SU-DHL-6 (cell line): ENCODE measurements around the gene UNK.
"Not testable (repeated sequence)": the region's sequence is repeated elsewhere in the genome, so short reads cannot be mapped to it uniquely, and the experiment has no call there.

ENCODE experiments used
- H2AFZ ChIP-seq: fragments of 200-600 bp; sonication (generic); 2 replicates; pipeline ENCODE4 v1.6.1; 2014; ENCODE audit warnings: low read depth, mild to moderate bottlenecking, moderate library complexity, mixed read lengths, antibody characterized with exemption, low read length; ENCODE audit not compliant: severe bottlenecking
- H3F3A ChIP-seq: fragments of 200-600 bp; shearing (Covaris generic); 2 replicates; pipeline ENCODE4 v1.6.0; 2016; ENCODE audit warnings: antibody characterized with exemption, mild to moderate bottlenecking; ENCODE audit not compliant: insufficient read depth
- H3K27ac ChIP-seq: fragments of 200-600 bp; sonication (generic); 2 replicates; pipeline ENCODE4 v1.5.1; 2016; ENCODE audit warnings: low read depth, mild to moderate bottlenecking, low read length, moderate library complexity, mixed read lengths
- H3K27me3 ChIP-seq: fragments of 200-600 bp; sonication (generic), shearing (Covaris generic); 2 replicates; pipeline ENCODE4 v1.6.0; 2014; ENCODE audit warnings: mild to moderate bottlenecking, low read length
- H3K36me3 ChIP-seq: fragments of 200-600 bp; sonication (generic); 2 replicates; pipeline ENCODE4 v1.6.1; 2014; ENCODE audit warnings: mild to moderate bottlenecking, low read length, mixed read lengths
- H3K4me2 ChIP-seq: fragments of 300-600, 200-600 bp; shearing (Covaris generic), sonication (generic); 2 replicates; pipeline ENCODE4 v1.6.0; 2014; ENCODE audit warnings: low read length, low read depth, mild to moderate bottlenecking; ENCODE audit not compliant: poor library complexity, severe bottlenecking
- H3K4me3 ChIP-seq: fragments of 200-600 bp; sonication (generic); 2 replicates; pipeline ENCODE4 v1.5.1; 2014; ENCODE audit warnings: antibody characterized with exemption, low read length, mild to moderate bottlenecking, mixed read lengths; ENCODE audit not compliant: insufficient read depth, poor library complexity, severe bottlenecking
- H3K79me2 ChIP-seq: fragments of 200-600 bp; sonication (generic); 2 replicates; pipeline ENCODE4 v1.6.1; 2014; ENCODE audit warnings: mild to moderate bottlenecking, low read length, moderate library complexity; ENCODE audit not compliant: insufficient read depth
- H3K9ac ChIP-seq: fragments of 200-600 bp; sonication (generic); 2 replicates; pipeline ENCODE4 v1.7.0; 2014; ENCODE audit warnings: mild to moderate bottlenecking, low read length
- H3K9me2 ChIP-seq: fragments of 200-600 bp; sonication (generic); replicated peaks from 2 replicates; pipeline ENCODE4 v1.6.1; 2014; ENCODE audit warnings: low read length; ENCODE audit not compliant: insufficient read depth
- H3K9me3 ChIP-seq: fragments of 200-600 bp; sonication (generic); 2 replicates; pipeline ENCODE4 v1.6.1; 2014; ENCODE audit warnings: low read length, mixed read lengths; ENCODE audit not compliant: insufficient read depth
- H4K20me1 ChIP-seq: fragments of 200-600 bp; sonication (generic); 2 replicates; pipeline ENCODE4 v1.6.1; 2014; ENCODE audit warnings: low read depth, mild to moderate bottlenecking, antibody characterized with exemption, low read length, moderate library complexity, mixed read lengths
- CTCF ChIP-seq: fragments of 200-600 bp; sonication (generic); IDR thresholded peaks from one replicate; pipeline ENCODE4 v1.5.1; 2017; ENCODE audit warnings: antibody characterized with exemption, mild to moderate bottlenecking, low read length, moderate library complexity; ENCODE audit not compliant: insufficient read depth, poor library complexity, severe bottlenecking
- EZH2phosphoT487 ChIP-seq: fragments of 200-600 bp; sonication (generic), shearing (Covaris generic); conservative IDR thresholded peaks from 2 replicates; pipeline ENCODE4 v1.6.1; 2018; ENCODE audit warnings: mild to moderate bottlenecking, antibody characterized with exemption, low read length, moderate library complexity, mixed read lengths

The UNK gene

GRCh38 chr17:75774991-75775668 is 9.5 kb upstream of the UNK start:
- Histone ChIP-seq H3K27me3 (no peaks in the 10 kb centered on the region), H3K36me3 (peaks cover 18% of the 10 kb centered on the region)

GRCh38 chr17:75776386-75777295 is 8.0 kb upstream of the UNK start:
- Histone ChIP-seq H2AFZ (no peak overlapping the region), H3F3A (peaks cover 42% of the 10 kb centered on the region), H3K4me2 (peak overlapping the region; percentile 70), H3K36me3 (peaks cover 18% of the 10 kb centered on the region), H3K27ac (no peak overlapping the region), H3K9me2 (no peaks in the 10 kb centered on the region), H3K4me3 (no peak overlapping the region), H3K27me3 (no peaks in the 10 kb centered on the region), H4K20me1 (peaks cover 20% of the 10 kb centered on the region), H3K9me3 (0 out of 2 replicates have a peak, but pooled peaks cover 3% of the 10 kb centered on the region), H3K79me2 (peaks cover 22% of the 10 kb centered on the region), H3K9ac (no peak overlapping the region)
- no peak for TF ChIP-seq CTCF

More at GRCh38 chr17:75774991-75775668, 9.5 kb upstream of the UNK start:
- no peak overlapping the region for H3K4me3 ChIP-seq
- TF ChIP-seq EZH2phosphoT487 (no peak), CTCF (no peak)
- no peaks in the 10 kb centered on the region for H3K9me2 ChIP-seq
- H2AFZ ChIP-seq = no peak overlapping the region
- no peak overlapping the region for H3K4me2 ChIP-seq
- no peak overlapping the region for H3K9ac ChIP-seq
- H3K27ac ChIP-seq = no peak overlapping the region
- H3K9me3 ChIP-seq = no peaks in the 10 kb centered on the region
- H3F3A ChIP-seq = peaks cover 36% of the 10 kb centered on the region
- H4K20me1 ChIP-seq = peaks cover 20% of the 10 kb centered on the region
- H3K79me2 ChIP-seq = peaks cover 22% of the 10 kb centered on the region

- peaks cover 22% of the 10 kb centered on the region for H3K79me2 ChIP-seq
- H3K4me3 ChIP-seq = peak overlapping the region; percentile 73
- TF ChIP-seq EZH2phosphoT487 = no peak
- H3K4me2 ChIP-seq = peak overlapping the region; percentile 70
- H4K20me1 ChIP-seq = peaks cover 20% of the 10 kb centered on the region
- no peaks in the 10 kb centered on the region for H3K27me3 ChIP-seq
- 0 out of 2 replicates have a peak, but pooled peaks cover 3% of the 10 kb centered on the region for H3K9me3 ChIP-seq
- no peaks in the 10 kb centered on the region for H3K9me2 ChIP-seq
- peaks cover 43% of the 10 kb centered on the region for H3F3A ChIP-seq
- peak overlapping the region; percentile 92; the same call in 1 of the 2 replicates for H3K9ac ChIP-seq
- no peak overlapping the region for H2AFZ ChIP-seq
- peaks cover 18% of the 10 kb centered on the region for H3K36me3 ChIP-seq
- H3K27ac ChIP-seq = no peak overlapping the region
Measured at GRCh38 chr17:75777296-75777922, 7.2 kb upstream of the UNK start.

GRCh38 chr17:75778066-75778860 is 6.3 kb upstream of the UNK start:
- peak overlapping the region; percentile 70 for H3K4me2 ChIP-seq
- peaks cover 50% of the 10 kb centered on the region for H3F3A ChIP-seq
- peaks cover 18% of the 10 kb centered on the region for H3K36me3 ChIP-seq
- H2AFZ ChIP-seq, H3K9me3 ChIP-seq, H3K27me3 ChIP-seq, H3K9me2 ChIP-seq: not testable (repeated sequence)
- H3K79me2 ChIP-seq = peaks cover 22% of the 10 kb centered on the region
- peak overlapping the region; percentile 92 for H3K9ac ChIP-seq
- H4K20me1 ChIP-seq = peaks cover 20% of the 10 kb centered on the region
- H3K27ac ChIP-seq = peak overlapping the region; percentile 74
- peak overlapping the region; percentile 73 for H3K4me3 ChIP-seq
